ENCODE results near the gene FOSL2. TPM values are rescaled to one million over a fixed set of nuclear protein-coding genes. Genes with fewer than 3 reads are reported as not detected.

Gene FOSL2
- total RNA-seq, 1 experiment from 2014 or later: 44.8 TPM

GRCh38 chr2:28375236-28375635, 17.4 kb upstream of the FOSL2 start (continued):
- TF ChIP-seq, protein P1, sequence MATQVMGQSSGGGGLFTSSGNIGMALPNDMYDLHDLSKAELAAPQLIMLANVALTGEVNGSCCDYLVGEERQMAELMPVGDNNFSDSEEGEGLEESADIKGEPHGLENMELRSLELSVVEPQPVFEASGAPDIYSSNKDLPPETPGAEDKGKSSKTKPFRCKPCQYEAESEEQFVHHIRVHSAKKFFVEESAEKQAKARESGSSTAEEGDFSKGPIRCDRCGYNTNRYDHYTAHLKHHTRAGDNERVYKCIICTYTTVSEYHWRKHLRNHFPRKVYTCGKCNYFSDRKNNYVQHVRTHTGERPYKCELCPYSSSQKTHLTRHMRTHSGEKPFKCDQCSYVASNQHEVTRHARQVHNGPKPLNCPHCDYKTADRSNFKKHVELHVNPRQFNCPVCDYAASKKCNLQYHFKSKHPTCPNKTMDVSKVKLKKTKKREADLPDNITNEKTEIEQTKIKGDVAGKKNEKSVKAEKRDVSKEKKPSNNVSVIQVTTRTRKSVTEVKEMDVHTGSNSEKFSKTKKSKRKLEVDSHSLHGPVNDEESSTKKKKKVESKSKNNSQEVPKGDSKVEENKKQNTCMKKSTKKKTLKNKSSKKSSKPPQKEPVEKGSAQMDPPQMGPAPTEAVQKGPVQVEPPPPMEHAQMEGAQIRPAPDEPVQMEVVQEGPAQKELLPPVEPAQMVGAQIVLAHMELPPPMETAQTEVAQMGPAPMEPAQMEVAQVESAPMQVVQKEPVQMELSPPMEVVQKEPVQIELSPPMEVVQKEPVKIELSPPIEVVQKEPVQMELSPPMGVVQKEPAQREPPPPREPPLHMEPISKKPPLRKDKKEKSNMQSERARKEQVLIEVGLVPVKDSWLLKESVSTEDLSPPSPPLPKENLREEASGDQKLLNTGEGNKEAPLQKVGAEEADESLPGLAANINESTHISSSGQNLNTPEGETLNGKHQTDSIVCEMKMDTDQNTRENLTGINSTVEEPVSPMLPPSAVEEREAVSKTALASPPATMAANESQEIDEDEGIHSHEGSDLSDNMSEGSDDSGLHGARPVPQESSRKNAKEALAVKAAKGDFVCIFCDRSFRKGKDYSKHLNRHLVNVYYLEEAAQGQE (IDR thresholded peaks at IDR 0.05; ENCODE audit: low read depth): no peak
- TF ChIP-seq SRF (IDR thresholded peaks at IDR 0.05; ENCODE audit: low read depth): no peak
- TF ChIP-seq POLR2A (IDR thresholded peaks at IDR 0.05; ENCODE audit: borderline replicate concordance, extremely low read depth, insufficient read depth, insufficient read length): no peak
- TF ChIP-seq ZFX (IDR thresholded peaks at IDR 0.05): no peak
- TF ChIP-seq EGR1 (IDR thresholded peaks at IDR 0.05; ENCODE audit: low read depth): no peak
- no peak for TF ChIP-seq JUND (IDR thresholded peaks at IDR 0.05)
- no peak for TF ChIP-seq TCF7L2 (IDR thresholded peaks at IDR 0.05; ENCODE audit: borderline replicate concordance, extremely low read depth, insufficient read depth, insufficient read length)

DNA sequence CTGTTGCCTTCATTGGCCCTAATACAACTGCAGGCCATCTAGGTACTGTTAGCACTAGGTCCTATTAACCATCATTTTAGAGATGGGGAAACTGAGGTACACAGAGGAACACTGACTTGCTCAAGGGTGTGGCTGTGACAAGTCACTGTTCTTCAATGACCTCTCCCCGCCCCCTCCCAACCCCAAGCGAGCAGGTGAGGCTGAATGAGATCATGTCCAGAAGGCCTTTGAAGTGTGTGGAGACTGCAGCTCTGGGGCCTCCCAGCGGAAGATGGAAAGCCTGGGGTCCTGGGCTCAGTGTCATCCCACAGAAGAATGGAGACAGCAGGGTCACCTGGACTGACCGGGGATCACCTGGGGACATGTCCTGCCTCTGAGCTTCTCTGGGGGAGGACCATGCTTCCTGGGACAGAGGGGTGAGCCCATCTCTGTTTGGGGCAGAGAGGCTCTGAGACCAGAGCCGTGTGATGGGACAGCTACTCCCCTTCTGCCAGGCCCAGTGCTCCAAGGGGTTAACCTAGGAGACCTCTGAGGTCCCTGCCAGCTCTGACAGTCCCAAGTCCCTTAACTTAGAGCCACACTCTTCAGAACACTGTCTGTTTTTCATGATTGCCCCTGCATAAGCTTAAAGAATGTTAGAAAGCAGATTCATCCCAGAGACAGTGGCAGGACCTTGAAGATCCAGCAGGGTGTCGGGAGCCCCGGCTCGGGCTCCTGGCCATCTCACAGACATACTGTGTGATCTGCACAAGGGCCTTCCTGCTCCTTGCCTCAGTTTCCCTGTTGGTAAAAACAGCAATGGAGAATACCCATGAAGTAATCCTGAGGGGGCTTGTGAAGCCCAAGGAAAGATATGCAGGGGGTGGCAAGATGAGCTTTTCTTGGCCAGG, 16.7 kb upstream of the FOSL2 start:
- H3K27me3 ChIP-seq (ENCODE audit: insufficient read depth, low read length): no peaks in the 10 kb centered on the region
- no peak overlapping the region for H2AFZ ChIP-seq (ENCODE audit: low read depth, low read length, poor library complexity, severe bottlenecking)
- POLR2A ChIA-PET: no interaction called here
- no peak overlapping the region for H3K27ac ChIP-seq (ENCODE audit: low read depth, low read length)
- BruUV-seq (replicated peaks): no TSS peak
- H4K20me1 ChIP-seq (ENCODE audit: insufficient read depth): no peaks in the 10 kb centered on the region
- no peaks in the 10 kb centered on the region for H3K36me3 ChIP-seq (ENCODE audit: control insufficient read depth in 1 of 2, insufficient read depth in 2 of 2, low read length in 2 of 2)
- no peaks in the 10 kb centered on the region for H3K9me3 ChIP-seq (ENCODE audit: control insufficient read depth in 1 of 2, insufficient read depth in 1 of 2, low read depth in 1 of 2, low read length in 2 of 2)
- H3K9ac ChIP-seq (ENCODE audit: low read length): no peak overlapping the region
- intact Hi-C loops (cut with micrococcal nuclease): no loop called here
- no peak for ATAC-seq
- peaks cover 7 to 20% of the 10 kb centered on the region in 2 experiments; a peak in 2 of 4 replicates for H3K4me1 ChIP-seq (ENCODE audit: control insufficient read depth in 1 of 2, insufficient read depth in 2 of 2, low read length in 2 of 2)
- RAD21 ChIA-PET (ENCODE audit: low non-redundant PET in 1 of 2, low total read pairs in 2 of 2, uncharacterized antibody in 2 of 2, unreplicated experiment in 2 of 2): no interaction called here
- H3K79me2 ChIP-seq (ENCODE audit: insufficient read depth, low read length): no peaks in the 10 kb centered on the region
- CTCF ChIA-PET: no interaction called here
- H3K4me2 ChIP-seq (ENCODE audit: low read length): no peak overlapping the region
- no peak for DNase-seq (ENCODE audit: low read depth, low spot score)
- no peaks in the 10 kb centered on the region for H3K9me2 ChIP-seq (ENCODE audit: insufficient read depth)
- no peak overlapping the region for H3K4me3 ChIP-seq (replicated peaks in 1 of 2; ENCODE audit: low read depth in 1 of 2, low read length in 2 of 2)
- TF ChIP-seq, protein P1 (IDR thresholded peaks at IDR 0.05; ENCODE audit: low read depth): no peak
- TF ChIP-seq POLR2A (IDR thresholded peaks at IDR 0.05; ENCODE audit: borderline replicate concordance, extremely low read depth, insufficient read depth, insufficient read length) (no peak), JUND (IDR thresholded peaks at IDR 0.05) (no peak), TCF7L2 (IDR thresholded peaks at IDR 0.05; ENCODE audit: borderline replicate concordance, extremely low read depth, insufficient read depth, insufficient read length) (no peak), SRF (IDR thresholded peaks at IDR 0.05; ENCODE audit: low read depth) (no peak), CBX3 (IDR thresholded peaks at IDR 0.05; ENCODE audit: low read depth) (no peak), EGR1 (IDR thresholded peaks at IDR 0.05; ENCODE audit: low read depth) (no peak), MAX (IDR thresholded peaks at IDR 0.05) (no peak), ELF1 (IDR thresholded peaks at IDR 0.05; ENCODE audit: borderline replicate concordance, low read depth) (no peak), YY1 (IDR thresholded peaks at IDR 0.05; ENCODE audit: extremely low read depth, insufficient replicate concordance, low read depth, low read length) (no peak), CEBPB (IDR thresholded peaks at IDR 0.05; ENCODE audit: low read depth) (no peak)
- TF ChIP-seq, protein P2, sequence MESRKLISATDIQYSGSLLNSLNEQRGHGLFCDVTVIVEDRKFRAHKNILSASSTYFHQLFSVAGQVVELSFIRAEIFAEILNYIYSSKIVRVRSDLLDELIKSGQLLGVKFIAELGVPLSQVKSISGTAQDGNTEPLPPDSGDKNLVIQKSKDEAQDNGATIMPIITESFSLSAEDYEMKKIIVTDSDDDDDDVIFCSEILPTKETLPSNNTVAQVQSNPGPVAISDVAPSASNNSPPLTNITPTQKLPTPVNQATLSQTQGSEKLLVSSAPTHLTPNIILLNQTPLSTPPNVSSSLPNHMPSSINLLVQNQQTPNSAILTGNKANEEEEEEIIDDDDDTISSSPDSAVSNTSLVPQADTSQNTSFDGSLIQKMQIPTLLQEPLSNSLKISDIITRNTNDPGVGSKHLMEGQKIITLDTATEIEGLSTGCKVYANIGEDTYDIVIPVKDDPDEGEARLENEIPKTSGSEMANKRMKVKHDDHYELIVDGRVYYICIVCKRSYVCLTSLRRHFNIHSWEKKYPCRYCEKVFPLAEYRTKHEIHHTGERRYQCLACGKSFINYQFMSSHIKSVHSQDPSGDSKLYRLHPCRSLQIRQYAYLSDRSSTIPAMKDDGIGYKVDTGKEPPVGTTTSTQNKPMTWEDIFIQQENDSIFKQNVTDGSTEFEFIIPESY (IDR thresholded peaks at IDR 0.05; ENCODE audit: extremely low read depth, insufficient replicate concordance, low read length): no peak

Measured in HCT116 (cell line).